Colon (tissue), 2 donors: Measurements from ENCODE around the gene S100PBP.

ENCODE experiments used
- FAIRE-seq: peaks from 2 replicates; lab custom pipeline; 2012; peaks lifted over from hg19 to GRCh38; lab: Jason Lieb, UNC
- donor health status: control.
- donor health status: control.

The S100PBP gene

DNA sequence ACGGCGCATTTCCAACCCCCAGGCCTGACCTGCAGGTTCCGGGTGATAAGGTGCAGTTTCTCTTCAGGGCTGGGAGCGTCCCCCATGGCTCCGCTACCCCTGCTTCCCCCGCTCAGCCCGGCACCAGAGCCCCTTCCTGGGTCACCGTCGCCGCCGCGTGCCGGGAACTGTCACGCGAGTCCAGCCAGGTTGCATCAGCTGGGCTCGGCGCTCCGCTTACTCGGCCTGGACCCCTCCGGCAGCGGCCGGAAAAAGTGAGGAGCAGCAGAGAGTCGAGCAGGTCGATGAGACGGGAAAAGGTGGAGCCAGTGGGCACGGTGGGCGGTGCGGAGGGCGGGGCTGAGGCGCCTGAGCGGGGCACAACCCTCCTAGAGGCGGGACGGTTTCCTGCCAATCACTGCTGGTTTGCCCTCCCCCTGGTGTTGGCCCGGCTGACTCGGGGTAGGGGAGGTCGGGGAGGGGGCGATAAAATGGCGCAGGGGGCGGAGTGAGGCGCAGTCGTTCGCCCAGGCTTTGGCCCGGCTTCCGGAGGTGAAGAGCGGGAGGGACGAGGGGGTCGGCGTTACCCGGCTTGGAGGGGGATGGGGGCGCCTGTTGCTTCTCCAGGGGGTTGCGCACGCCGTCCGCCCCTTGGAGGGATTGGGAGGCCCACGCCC lies at the start of gene S100PBP, which contains the start of gene YARS1:
Gene S100PBP (plus strand): TSS at position 495 of the 656 bp plus-strand sequence. CDS start 8,447 bp downstream, outside the sequence.
Gene YARS1 (minus strand): TSS at position 200 of the 656 bp plus-strand sequence. CDS start 114 bp downstream, at position 86.
- FAIRE-seq = no peak

DNA sequence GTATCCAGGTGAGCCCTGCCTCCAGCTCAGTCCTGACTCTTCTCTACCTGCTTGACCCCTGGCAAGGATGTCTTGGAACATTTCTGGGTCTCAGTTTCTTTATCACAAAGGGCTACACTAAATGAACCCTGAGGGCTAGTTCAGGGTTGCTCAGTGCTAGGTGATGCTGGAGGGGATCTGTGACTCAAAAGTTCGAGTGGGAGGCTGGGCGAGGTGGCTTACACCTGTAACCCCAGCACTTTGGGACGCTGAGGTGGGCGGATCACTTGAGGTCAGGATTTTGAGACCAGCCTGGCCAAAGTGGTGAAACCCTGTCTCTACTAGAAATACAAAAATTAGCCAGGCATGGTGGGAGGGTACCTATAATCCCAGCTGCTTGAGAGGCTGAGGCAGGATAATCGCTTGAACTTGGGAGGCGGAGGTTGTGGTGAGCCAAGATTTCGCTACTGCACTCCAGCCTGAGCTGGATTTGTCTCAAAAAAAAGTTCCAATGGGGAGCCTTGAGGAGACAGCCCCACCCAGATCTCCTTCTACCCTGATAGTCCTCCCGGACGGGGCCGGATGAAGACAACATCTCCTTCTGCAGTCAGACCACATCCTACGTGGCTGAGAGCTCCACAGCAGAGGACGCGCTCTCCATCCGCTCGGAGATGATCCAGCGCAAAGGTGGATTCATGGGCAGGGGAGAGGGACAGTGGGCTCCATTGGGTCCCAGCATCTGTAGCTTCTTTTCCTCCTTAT lies 49.2 kb upstream of the S100PBP start:
- FAIRE-seq = no peak

GRCh38 chr1:32769524-32770220 lies 47.8 kb upstream of the S100PBP start:
- no peak for FAIRE-seq

- FAIRE-seq = no peak
Measured at GRCh38 chr1:32770221-32770731, 47.2 kb upstream of the S100PBP start.

DNA sequence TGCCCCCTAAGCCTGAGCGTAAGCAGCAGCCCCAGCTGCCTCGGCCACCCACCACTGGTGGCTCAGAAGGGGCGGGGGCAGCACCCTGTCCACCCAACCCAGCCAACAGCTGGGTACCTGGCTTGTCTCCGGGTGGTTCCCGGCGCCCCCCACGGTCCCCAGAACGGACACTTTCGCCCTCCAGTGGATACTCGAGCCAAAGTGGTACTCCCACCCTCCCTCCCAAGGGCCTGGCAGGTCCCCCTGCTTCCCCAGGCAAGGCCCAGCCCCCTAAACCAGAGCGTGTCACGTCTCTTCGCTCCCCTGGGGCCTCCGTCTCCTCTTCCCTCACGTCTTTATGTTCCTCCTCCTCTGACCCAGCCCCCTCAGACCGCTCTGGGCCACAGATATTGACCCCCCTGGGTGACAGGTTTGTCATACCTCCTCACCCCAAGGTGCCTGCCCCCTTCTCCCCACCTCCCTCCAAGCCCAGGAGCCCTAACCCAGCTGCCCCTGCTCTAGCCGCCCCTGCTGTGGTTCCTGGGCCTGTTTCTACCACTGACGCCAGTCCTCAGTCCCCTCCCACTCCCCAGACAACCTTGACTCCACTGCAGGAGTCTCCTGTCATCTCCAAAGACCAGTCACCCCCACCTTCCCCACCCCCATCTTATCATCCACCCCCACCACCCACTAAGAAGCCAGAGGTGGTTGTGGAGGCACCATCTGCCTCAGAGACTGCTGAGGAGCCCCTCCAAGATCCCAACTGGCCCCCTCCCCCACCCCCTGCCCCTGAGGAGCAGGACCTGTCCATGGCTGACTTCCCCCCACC lies 46.5 kb upstream of the S100PBP start:
- no peak for FAIRE-seq

- no peak for FAIRE-seq
Measured at GRCh38 chr1:32771561-32772280, 45.7 kb upstream of the S100PBP start.

DNA sequence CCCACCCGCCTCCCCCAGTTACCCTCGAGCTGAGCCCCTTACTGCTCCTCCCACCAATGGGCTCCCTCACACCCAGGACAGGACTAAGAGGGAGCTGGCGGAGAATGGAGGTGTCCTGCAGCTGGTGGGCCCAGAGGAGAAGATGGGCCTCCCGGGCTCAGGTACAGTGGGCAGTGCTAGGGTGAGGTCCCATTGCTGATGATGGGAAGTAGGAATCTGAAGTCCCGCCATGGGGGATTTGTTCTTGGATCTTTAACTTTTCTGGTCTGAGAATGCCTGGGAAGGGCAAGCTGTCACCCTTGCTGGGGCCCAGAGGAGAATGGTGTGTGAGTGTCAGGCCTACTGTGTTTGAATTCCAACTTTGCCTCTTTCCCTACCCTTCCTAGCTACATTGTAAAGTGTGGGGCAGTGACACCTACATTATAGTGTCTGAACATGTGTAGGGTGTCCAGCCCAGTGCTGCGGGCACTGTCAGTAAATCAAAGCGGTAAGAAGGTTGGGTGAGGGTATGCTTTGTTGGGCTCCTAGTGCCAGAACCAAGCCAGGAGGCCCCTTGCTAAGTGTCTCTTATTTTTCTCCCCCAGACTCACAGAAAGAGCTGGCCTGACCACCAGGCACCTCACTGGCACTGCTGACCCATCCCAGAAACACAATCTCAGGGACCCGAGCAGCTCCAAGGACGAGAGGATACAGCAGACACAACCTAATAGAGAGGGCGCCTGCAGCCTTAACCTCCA lies 45.0 kb upstream of the S100PBP start:
- FAIRE-seq = no peak

- no peak for FAIRE-seq
Measured at GRCh38 chr1:32773018-32773763, 44.3 kb upstream of the S100PBP start.

GRCh38 chr1:32773764-32774463 lies 43.5 kb upstream of the S100PBP start:
- no peak for FAIRE-seq

DNA sequence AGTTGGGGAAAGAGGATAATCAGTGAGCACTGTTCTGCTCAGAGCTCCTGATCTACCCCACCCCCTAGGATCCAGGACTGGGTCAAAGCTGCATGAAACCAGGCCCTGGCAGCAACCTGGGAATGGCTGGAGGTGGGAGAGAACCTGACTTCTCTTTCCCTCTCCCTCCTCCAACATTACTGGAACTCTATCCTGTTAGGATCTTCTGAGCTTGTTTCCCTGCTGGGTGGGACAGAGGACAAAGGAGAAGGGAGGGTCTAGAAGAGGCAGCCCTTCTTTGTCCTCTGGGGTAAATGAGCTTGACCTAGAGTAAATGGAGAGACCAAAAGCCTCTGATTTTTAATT lies 43.0 kb upstream of the S100PBP start:
- FAIRE-seq = no peak

- FAIRE-seq = no peak
Measured at GRCh38 chr1:32774950-32775634, 42.4 kb upstream of the S100PBP start.

DNA sequence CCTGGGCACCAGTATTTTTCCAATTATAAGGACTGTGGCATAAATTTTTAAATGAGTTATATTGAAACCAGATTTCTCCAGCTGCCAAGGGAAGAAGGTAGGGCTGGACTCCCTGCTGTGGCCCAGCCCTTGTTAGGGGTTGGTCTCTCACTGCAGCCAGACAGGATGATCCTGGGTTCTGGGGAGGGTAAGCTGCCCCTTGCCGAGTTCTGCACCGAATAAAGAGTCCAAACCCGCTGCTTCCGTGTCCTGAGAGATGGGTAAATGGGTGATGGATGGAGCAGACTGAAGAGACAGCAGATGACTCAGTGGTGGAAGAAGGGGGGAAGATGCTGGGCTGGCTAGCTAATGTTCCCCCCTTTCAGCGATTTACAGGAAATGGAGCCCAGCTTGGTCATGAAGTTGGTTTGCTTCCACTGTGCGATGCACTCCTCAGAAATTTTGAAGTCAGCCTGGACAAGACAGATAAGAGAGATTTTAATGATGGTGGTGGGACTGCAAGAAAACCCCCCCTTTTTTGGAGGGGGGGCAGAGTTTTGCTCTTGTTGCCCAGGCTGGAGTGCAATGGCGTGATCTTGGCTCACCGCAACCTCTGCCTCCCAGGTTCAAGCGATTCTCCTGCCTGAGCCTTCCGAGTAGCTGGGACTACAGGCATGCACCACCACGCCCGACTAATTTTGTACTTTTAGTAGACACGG lies 41.7 kb upstream of the S100PBP start:
- no peak for FAIRE-seq

DNA sequence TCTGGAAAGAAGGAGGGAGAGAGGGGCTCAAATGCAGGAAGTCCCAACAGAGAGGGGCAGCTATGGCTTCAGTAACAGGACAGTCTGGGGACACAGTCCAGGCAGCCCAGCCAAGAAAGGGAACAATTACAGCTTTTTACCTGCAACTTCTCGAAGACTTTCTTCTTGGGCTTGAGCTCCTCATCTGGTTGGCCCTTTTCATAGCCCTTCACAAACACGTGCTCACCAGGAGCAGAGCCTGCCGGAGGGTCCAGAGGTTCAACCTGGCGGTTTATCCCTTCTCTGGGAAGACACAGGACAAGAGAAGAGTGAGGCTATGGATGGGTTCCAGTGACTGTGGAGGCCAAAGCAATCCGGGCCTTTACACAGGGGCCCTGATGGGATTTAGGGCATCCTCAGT lies 38.2 kb upstream of the S100PBP start:
- FAIRE-seq = no peak

- FAIRE-seq = no peak
Measured at GRCh38 chr1:32780005-32780404, 37.4 kb upstream of the S100PBP start.

GRCh38 chr1:32780628-32781234 lies 36.7 kb upstream of the S100PBP start:
- FAIRE-seq = no peak

DNA sequence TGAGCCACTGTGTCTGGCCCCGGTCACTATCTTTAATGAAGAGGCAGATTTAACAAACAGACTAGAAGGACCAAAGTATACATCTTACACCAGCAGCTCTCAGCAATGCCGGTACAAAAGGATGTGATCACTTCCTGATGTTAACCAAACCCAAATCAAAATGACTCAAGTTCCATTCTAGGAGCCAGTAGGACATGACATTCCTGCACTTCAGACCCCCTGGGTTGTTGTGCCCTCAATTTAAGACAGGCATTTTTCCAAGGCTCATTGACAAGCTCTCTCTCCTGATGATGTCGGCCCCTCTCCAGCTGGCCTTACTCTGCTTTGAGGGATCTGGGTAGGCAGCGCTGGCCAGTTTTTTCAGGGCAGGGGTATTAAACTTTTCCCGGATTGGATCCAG lies 35.4 kb upstream of the S100PBP start:
- no peak for FAIRE-seq

- FAIRE-seq = no peak
Measured at GRCh38 chr1:32783851-32784250, 33.6 kb upstream of the S100PBP start.

DNA sequence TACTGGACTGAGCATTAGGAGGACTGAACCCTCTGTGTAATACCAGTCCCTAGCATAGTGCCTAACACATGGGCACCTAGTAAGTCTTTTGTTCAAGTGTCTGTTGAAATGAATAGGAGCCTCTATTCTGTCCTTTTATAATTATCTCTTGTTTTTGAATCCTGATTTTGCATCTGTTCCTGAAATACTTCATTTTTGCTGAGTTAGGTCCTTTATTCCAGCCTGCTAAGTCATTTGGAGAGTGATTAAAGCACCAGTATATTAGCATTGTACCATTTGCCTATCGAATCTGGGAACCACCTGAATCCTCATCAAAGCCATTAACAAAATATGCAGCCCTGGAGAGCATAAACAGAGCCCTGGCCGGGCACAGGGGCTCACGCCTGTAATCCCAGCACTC lies 32.6 kb upstream of the S100PBP start:
- no peak for FAIRE-seq
